GM12891 (cell line): Measurements from ENCODE around the gene CACNG7.

Experiments
- POLR2A ChIP-seq: IDR thresholded peaks from 2 replicates; pipeline ENCODE4 v1.6.1; 2011; ENCODE audit warnings: low read depth, low read length, control low read depth
- POLR2AphosphoS5 ChIP-seq: IDR thresholded peaks from 2 replicates; pipeline ENCODE4 v1.6.1; 2011; ENCODE audit warnings: low read depth, low read length, control low read depth
- POU2F2 ChIP-seq: IDR thresholded peaks from 2 replicates; pipeline ENCODE4 v1.6.1; 2011; ENCODE audit warnings: low read depth, mild to moderate bottlenecking, control low read depth, low read length, moderate library complexity
- SPI1 ChIP-seq: IDR thresholded peaks from 2 replicates; pipeline ENCODE4 v1.6.1; 2011; ENCODE audit warnings: low read depth, low read length, control low read depth
- TAF1 ChIP-seq: IDR thresholded peaks from 2 replicates; pipeline ENCODE4 v1.6.1; 2011; ENCODE audit warnings: low read depth, low read length, control low read depth

- TF ChIP-seq POLR2AphosphoS5 (no peak), TAF1 (no peak), POLR2A (no peak), SPI1 (no peak), POU2F2 (no peak)
Measured at GRCh38 chr19:53982001-53982451, 72.9 kb downstream of the CACNG7 start.
